HL-60 (cell line): ENCODE results near the gene NENF.

Source experiments
- DNase-seq, 2 experiments: peaks; one replicate each; pipeline ENCODE4 v3.0.0-alpha.2; 2010 to 2020; ENCODE audit warnings: low read depth in 1 of 2, low spot score in 1 of 2
- H3K27ac ChIP-seq: fragments of 250-450 bp; sonication (Bioruptor Pico); replicated peaks from 2 replicates; pipeline ENCODE4 v1.5.1; 2020; ENCODE audit warnings: mild to moderate bottlenecking, moderate library complexity
- H3K27me3 ChIP-seq: fragments of 250-450 bp; sonication (Bioruptor Pico); 2 replicates; pipeline ENCODE4 v1.5.1; 2021; ENCODE audit warnings: mild to moderate bottlenecking, moderate library complexity; ENCODE audit not compliant: insufficient read depth, poor library complexity, severe bottlenecking
- H3K4me3 ChIP-seq: replicated peaks from 2 replicates; pipeline ENCODE4 v1.5.1; 2011; ENCODE audit warnings: mild to moderate bottlenecking, control low read depth, low read length; ENCODE audit not compliant: insufficient read depth
- CTCF ChIP-seq: IDR thresholded peaks from one replicate; pipeline ENCODE4 v1.5.1; 2011; ENCODE audit warnings: low read length, control low read depth, inconsistent platforms; ENCODE audit not compliant: insufficient read depth
- GABPA ChIP-seq: IDR thresholded peaks from 2 replicates; pipeline ENCODE4 v1.6.1; 2012; ENCODE audit warnings: low read depth
- POLR2AphosphoS5 ChIP-seq: IDR thresholded peaks from 2 replicates; pipeline ENCODE4 v1.6.1; 2012; ENCODE audit warnings: low read depth
- REST ChIP-seq: IDR thresholded peaks from 2 replicates; pipeline ENCODE4 v1.6.1; 2012; ENCODE audit warnings: low read depth; ENCODE audit not compliant: insufficient replicate concordance
- SPI1 ChIP-seq: IDR thresholded peaks from 2 replicates; pipeline ENCODE4 v1.6.1; 2012; ENCODE audit warnings: low read depth, mild to moderate bottlenecking, borderline replicate concordance

The NENF gene

DNA sequence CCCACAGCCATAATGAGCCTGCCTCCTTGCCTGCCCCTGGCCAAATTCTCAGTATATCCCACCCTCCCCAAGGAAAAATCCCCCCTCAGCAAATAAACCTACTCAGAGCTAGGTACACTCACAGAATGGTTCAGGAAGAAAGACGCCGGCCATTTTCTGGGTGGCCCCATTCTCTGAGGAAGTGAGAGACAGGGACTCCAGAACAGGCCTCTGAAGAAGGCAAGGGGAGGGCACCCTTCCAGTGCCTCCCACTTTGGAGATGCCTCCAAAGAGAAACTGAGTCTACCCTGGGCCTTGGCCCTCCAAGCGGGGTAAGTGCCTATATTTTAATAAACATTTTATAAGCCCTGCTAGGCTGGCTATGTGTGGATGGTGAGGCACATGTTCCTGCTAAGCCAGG, 20.3 kb upstream of the NENF start:
- DNase-seq = no peak
- peak overlapping the region; percentile 11 for H3K4me3 ChIP-seq
- H3K27me3 ChIP-seq = no peaks in the 10 kb centered on the region
- TF ChIP-seq SPI1 = peak; percentile 20; the same call in 1 of the 2 replicates
- TF ChIP-seq CTCF = no peak
- peak overlapping the region; percentile 6; the same call in 1 of the 2 replicates for H3K27ac ChIP-seq

- Histone ChIP-seq H3K27ac (peak overlapping the region; percentile 91), H3K27me3 (no peaks in the 10 kb centered on the region), H3K4me3 (peak overlapping the region; percentile 87)
- DNase-seq = no peak
- TF ChIP-seq GABPA = no peak
- TF ChIP-seq CTCF = no peak
- TF ChIP-seq POLR2AphosphoS5 = no peak
- TF ChIP-seq SPI1 = no peak
- no peak for TF ChIP-seq REST
Observed at GRCh38 chr1:212413902-212414327, 18.8 kb upstream of the NENF start.

DNA sequence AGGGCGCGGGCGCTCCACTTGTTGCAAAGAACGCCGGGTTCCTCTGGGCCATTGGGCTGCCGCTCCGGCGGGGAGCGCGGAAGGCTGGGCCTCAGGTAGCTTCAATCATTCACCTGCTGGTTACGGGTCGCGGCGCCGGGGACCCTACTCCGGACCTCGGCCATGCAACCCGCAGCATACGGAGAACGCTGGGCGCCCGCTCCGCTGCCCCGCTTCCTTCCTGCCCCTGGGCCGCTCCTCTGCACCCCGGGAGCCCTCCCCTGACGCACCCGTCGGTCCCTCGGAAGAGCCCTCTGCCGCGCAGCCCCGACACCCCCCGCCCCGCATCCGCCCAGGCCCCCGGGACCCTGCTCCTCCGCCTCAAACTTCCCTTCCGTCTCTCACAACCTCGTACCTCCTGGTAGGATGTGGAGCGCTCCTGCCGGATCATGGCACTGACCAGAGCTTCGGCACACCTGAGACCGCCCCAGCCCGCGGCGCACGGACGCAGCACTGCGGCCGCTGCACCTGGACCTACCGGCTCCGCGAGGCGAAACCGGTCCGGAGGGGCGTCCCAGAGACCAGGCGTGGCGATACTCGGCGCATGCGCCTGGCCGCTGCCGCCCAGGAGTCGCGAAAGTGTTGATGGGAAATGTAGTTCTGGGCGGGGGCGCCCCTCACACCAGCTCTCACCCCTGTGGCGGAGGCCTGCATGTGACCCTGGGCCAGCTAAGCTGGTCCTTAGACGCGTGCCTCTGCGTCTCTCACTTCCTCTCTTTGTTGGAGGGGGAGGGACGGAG, 18.2 kb upstream of the NENF start, which contains the start of gene PACC1:
PACC1 (minus strand) TSS at position 559 of the 779 bp plus-strand sequence; CDS start at position 430, 129 bp downstream.
- Histone ChIP-seq H3K27ac (peak within 1 kb of the TSS; percentile 91), H3K27me3 (no peaks in the 10 kb centered on the region), H3K4me3 (peak within 1 kb of the TSS; percentile 87)
- DNase-seq = peak; percentile 97 to 98
- peak; percentile 99 for TF ChIP-seq SPI1
- TF ChIP-seq CTCF = no peak
- TF ChIP-seq REST = no peak
- no peak for TF ChIP-seq POLR2AphosphoS5
- 0 out of 2 replicates have a peak, but pooled peaks have one; percentile 18 for TF ChIP-seq GABPA
